ENCODE results near the gene CAMK2D.
"Not testable (repeated sequence)": the region's sequence is repeated elsewhere in the genome, so short reads cannot be mapped to it uniquely, and the experiment has no call there.

CAMK2D gene

DNA sequence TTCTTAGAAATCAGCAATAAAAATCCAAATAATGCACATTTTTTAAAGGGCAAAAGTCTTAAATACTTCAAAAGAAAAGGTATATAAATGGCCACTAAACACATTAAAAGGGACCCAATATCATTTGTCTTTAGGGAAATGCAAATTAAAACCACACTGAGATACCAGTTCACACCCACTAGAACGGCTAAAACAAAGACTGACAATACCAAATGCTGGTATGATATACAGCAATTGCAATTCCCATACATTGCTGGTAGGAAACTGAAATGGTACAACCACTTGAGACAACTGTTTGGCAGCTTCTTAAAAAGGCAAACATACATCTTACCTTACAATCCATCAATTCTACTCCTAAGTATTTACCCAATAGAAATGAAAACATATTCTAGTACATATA, 33.7 kb downstream of the CAMK2D start:
- no peak for DNase-seq

DNA sequence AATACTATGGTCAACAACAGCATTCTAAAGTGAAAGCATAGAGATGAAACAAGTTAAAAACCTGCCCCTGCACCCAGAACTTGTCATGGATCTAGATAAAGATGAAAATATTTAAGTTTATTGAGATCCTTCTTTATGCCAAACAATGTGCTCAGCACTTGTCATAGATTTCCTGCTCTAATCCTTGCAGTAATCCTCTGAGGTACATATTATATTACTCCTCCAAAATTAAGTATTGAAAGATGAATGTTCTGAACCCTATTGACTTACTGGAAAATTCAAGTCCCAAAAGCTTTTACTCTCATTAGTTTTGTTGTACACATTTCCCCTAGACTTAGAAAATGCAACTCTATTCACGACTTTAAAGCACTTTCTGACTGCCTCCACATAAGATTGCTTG, 35.6 kb downstream of the CAMK2D start:
- no peak for DNase-seq

DNA sequence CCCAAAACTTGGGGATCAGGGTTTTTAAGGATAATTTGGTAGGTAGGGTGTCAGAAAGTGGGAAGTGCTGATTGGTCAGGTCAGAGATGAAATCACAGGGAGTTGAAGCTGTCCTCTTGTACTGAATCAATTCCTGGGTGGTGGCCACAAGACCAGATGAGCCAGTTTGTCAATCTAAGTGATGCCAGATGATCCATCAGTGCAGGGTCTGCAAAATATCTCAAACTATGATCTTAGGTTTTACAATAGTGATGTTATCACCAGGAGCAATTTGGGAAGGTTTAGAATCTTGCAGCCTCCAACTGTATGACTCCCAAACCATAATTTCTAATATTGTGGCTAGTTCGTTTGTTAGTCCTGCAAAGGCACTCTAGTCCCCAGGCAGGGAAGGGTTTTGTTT, 43.3 kb downstream of the CAMK2D start:
- no peak for DNase-seq

DNA sequence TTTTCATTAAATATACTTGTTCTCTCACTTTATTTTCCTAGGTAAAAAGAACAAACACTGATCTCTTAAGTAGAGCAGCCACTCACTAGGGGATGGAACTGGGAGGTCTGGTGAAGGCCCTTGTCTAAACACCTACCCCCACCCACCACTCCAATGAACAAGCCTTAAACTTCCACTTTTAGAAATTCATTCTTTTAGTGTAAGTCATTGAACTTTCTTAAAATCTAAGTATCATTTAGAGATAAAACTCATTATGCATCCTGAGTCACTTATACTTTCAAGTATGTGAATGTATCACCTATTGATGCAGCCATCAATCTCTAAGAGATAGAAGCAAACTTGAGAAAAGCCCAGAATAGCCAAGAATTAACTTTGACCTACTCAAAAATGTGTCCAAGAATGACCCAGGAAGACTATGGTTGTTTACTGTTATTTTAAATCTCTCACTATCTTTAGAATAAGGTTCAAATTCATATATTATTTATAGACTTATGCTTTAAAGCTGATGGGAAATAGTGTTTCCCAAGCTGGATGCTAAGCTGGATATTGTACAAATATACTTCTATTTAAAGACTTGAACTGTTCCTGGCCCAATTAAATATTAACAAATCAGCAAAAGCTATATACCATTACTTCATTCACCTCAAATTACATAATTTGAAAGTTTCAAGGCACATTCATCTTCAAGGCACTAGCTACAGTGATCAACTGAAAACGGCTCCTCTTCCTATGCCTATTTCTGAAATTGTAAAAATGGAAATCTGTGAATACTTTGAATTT, 49.5 kb downstream of the CAMK2D start:
- no peak for DNase-seq

DNA sequence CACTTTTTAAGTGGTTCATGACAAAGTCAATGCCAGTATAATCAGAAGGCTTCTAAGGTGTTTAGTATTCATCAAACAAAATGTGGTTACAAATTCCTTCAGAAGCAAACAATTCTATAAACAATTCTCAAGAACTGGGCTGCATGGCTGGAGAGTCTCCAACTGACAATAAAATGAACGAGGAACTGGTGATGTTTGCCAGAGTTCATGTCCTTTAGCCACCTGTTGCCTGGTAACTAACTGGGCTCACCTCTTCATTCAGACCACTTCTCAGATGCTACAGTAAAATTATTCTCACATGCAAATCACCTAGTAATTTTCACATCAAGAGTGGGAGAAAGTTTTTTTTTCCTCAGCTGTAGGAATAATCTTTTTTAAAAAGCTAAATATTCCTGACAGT, 53.3 kb downstream of the CAMK2D start:
- DNase-seq, result no peak

DNA sequence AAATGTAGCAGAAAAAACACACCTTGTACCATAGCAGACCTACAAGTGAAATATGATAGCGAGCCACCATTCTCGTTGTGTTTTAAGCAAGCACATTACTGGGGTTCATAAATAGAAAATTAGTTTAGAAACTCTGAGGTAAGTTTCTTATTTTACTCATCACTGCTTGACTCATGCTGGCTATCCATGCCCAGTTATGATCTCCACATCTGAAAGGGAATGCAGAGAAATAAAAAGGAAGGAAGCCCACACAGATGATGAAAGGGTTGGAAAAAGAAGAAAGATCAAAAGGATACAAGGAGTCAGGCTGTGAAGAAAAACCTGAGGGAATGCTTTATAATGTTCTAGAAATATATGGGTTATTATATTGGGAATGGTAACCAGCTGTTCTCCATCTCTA, 54.5 kb downstream of the CAMK2D start:
- no peak for DNase-seq

DNA sequence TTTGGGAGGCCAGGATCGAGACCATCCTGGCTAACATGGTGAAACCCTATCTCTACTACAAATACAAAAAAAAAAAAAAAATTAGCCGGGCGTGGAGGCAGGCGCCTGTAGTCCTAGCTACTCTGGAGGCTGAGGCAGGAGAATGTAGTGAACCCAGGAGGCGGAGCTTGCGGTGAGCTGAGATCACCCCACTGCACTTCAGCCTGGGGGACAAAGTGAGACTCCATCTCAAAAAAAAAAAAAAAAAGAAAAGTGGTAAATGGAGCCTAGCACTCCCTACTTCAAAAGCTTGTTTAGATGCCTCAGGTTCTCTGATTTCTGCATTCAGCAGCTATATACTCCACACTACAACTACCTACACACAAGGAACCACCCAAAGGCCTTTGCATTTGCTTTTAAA, 56.4 kb downstream of the CAMK2D start:
- DNase-seq, result not testable (repeated sequence)

DNA sequence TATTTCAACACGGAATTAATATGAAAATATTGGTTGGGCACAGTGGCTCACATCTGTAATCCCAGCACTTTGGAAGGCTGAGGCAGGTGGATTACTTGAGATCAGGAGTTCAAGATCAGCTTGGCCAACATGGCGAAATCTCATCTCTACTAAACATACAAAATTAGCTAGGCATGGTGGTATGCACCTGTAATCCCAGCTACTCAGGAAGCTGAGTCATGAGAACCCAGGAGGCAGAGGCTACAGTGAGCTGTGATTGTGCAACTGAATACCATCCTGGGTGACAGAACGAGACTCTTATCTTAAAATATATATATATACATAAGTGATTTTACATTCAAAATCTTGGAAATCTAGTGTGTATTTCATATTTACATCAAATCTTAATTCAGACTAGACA, 58.9 kb downstream of the CAMK2D start:
- DNase-seq, result not testable (repeated sequence)

DNA sequence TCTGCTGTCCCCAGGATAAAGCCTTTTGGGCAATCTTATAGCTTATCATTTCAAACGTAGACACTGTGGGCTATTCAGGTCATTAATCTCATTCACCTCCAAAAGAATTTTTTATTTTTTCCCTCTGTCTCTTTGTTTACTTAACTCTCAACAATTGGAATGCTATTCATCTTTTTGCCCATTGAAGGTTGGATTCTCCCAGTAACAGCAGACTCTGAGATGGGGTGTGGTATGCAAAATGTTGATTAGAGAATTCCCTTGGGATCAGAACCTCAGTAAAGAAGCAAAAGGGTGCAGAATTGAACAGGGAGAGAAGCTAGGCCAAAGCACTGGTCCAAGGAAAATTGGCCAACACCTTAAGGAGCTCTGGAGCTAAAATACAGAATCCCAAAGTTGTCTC, 60.4 kb downstream of the CAMK2D start:
- DNase-seq, result no peak

DNA sequence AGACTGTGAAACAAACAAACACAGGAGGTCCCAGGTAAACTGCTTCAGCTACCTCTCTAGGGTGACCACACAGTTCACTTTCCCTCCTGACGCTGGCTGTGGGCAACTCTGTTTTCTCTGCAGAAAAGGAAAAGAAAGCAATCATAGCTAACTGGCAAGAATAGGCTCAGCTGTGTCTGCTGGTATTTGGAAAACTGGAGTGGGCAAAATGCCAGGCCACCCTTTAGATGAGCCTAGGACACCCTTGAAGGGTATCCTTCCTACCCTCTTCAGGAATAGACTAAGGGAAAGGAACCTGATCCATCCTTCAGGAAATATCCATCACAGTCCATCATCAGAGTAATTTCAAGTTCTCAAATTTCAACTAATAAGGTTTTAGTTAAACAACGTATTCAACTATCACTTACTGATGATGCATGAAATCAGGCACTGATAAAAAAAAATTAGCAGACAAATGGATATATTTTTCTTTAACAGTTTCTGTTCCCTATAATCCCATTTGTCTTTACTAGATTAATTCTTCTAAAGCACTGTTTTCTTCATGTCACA, 60.9 kb downstream of the CAMK2D start:
- DNase-seq, result no peak

DNA sequence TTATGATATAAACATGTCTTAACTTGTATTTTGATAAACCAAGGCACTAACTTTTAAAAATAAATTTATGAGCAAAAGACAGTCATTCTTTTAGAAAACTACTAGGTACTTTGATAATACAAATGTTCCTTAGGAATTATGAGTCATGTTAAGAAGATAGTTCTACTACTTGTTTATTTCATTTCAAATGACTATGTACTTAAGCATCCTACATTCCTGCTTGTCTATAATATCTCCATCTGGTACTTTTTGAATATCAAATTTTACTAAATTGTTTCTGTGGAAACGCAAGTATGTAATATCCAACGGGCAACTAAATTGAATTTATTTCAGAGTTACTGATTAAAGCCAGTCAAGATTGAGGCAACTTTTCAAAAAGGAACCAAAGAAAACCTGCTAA, 61.8 kb downstream of the CAMK2D start:
- no peak for DNase-seq

DNA sequence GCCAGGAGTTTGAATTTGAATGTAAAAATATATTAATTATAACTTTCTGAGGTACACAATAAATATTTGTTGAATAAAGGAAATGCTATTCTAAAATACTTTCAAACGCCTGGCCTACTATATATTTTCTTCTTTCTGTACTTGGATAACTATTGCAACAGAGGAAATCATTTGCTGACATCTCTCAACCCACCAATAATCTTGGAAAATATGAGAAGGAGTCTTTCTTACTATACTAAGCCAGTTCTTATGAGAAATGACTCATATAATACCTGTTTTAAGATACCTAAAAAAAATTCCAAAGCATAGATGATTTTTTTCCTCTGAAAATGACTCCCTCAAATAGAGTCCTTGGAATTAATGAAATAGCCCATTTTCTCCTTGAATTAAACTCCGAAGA, 64.1 kb downstream of the CAMK2D start:
- no peak for DNase-seq

DNA sequence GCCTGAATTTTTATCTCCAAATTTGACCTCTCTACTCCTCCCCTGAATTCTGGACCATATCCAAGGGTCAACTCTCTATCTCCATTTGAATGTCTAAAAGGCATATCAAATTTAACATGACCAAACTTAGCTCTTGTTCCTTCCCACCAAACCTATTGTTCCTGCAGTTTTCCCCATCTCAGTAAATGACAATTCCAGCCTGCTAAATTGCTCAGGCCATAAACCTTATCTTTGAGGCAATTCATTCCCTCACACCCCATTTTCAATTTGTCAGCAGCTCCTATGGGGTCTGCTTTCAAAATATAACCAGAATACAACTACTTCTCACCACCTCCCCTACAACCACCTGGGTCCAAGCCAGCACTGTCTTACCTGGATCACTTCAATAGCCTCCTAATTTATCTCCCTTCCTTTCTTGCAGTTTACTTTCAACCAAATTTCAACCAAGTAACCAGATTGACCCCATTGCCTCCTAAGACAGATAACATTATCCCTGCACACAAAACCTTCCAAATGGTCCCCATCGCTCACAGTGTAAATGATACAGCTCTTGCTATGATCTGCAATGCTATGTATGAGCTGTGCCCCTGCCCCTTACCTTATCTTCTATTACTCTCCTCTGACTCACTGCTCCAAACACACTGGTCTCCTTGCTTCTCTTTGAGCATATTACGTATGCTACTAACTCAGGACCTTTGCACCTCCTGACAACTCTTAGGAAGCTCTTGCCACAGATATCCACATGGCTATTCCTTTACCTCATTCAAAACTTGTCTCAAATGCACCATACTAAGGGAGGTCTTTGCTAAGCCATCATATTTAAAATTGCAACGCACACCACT, 66.0 kb downstream of the CAMK2D start:
- no peak for DNase-seq

DNA sequence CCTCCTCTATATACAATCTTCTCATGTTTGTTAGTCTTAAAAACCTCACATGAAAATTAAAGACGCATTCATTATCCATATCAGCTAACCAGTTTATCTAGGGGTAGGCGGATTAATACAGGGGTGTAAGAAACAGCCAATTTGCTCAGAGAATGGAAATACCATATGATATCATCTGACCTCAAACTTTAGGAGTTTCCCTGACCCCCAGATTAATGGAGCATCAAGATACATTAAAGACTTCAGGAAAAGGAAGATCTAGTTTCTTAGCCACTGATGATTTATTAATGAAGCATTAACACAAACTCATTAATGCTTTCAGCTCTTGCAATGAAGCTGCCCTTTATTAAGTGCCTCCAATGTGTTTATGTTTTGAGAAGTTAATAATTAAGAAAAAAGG, 67.5 kb downstream of the CAMK2D start:
- DNase-seq, result no peak

DNA sequence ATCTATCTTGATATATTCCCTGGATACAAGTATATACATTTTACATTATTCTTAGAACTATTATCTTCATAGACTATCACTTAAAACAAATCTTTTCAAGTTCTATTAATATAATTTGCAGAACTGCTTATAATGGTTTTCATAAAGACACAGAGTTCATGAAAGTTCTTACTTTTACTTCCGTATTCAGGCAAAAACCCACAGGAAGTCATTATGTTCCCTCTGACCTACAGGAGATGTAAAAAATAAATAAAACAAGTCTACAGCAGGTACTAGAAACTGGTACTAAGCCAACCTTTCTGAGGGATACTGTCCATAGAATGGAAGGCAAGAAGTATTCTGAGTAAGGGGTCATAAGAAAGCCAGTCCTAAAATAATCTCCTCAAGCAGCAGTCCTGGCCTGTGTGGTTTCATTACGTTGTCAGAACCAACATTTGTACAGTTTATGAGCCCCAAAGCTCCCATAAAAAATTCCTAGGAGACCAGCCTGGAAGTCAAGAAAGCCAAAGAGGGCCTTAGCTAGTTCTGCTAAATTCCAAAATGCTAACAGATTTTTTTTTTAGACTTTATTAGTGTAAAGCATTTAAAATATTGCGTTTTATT, 68.6 kb downstream of the CAMK2D start:
- no peak for DNase-seq

DNA sequence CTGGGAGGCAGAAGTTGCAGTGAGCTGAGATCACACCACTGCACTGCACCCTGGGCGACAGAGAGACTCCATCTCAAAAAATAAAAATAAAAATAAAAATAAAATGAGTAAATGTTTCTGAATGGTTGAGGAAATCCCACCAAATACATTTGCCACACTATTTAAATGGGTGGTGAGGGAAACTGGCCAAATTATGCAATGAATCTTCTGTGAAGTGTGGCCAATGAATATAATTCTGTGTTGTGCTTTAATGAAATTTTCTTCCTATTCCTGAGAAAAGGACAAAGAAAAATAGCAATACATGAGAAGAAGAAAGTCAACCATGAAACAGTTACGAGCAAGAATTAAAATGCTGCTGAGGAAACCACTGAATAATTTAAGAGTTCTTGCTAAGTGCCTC, 69.9 kb downstream of the CAMK2D start:
- DNase-seq, result no peak

DNA sequence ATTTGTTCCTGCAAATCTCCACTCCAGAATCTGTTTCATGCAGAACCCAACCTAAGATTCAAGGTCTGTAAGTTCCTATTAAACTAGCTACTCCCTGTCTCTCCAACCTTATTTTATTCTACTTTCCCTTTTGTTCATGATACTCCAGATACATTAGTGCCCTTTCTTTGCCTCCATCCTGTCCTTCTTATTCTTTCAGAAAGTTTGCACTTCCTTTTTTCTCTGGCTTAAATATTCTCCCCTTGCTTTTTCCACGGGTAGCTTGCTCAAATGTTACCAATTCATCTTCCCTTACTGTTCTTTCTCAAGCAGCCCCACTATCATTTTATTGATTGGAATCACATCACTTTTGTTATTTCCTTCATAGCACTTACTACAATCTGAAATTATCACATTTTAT, 72.1 kb downstream of the CAMK2D start:
- DNase-seq, result no peak

DNA sequence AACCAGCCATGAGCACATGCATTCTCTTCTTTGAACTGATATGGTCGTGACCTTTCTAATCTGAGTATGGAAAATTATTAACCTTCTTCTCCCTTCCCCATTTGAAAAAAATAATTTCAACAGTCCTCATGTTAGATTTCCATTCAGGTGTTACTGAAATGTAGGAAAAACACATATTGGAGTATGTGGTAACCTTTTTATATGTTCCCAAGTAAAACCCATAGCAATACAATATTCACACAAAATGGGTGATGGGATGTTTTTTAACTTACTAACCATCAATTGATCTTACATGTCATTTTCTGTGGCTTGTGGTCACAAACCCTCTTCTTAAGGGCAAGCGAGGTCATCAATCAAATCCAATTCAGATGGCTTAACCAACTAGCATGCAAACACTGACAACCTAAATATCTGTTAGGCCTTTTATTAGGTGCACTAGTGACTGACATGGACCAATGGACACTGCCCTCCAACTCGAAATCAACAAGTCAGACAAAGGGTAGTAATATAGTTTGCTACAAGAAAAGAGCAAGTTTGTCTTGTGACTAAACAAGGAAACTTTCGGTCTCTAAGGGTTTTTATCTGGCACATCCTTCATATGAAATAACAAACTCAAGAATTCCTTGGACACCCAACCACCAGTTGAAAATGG, 74.3 kb downstream of the CAMK2D start:
- DNase-seq, result no peak

DNA sequence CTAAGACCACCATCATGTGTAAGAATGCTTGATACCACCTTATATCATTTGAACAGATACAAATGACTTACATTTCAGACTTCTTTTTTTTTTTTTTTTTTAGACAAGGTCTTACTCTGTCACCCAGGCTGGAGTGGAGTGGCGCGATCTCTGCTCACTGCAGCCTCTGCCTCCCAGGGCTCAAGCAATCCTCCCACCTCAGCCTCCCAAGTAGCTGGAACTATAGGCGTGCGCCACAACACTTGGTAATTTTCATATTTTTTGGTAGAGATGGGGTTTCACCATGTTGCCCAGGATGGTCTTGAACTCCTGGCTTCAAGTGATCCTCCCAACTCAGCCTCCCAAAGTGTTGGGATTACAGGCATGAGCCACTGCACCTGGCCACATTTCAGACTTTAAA, 76.4 kb downstream of the CAMK2D start:
- not testable (repeated sequence) for DNase-seq

DNA sequence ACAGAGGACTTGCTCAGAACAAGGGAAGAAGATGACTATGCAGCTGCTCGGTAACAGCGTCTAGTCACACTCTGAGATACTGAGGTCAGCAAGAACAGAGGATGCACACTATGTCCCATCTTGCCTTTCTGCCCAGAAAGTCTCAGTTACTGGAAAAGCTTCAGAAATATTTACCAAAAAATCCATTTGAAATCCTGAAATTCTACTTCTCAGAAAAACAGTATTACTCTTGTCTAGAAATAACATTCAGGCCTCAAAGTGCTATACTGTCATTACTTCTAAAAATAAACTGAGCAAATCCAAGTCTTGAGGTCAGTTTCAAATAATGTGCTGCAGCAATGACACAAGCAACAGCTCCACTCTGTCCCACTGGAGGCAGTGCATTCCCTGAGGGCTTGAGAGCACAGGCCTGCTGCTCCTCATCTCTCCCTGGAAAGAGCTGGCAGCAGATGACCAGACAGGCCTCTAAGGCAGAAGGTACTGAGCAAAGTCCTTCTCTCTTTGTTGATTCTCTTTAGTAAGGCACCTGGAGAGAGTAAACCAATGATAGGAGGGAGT, 76.9 kb downstream of the CAMK2D start:
- no peak for DNase-seq

DNA sequence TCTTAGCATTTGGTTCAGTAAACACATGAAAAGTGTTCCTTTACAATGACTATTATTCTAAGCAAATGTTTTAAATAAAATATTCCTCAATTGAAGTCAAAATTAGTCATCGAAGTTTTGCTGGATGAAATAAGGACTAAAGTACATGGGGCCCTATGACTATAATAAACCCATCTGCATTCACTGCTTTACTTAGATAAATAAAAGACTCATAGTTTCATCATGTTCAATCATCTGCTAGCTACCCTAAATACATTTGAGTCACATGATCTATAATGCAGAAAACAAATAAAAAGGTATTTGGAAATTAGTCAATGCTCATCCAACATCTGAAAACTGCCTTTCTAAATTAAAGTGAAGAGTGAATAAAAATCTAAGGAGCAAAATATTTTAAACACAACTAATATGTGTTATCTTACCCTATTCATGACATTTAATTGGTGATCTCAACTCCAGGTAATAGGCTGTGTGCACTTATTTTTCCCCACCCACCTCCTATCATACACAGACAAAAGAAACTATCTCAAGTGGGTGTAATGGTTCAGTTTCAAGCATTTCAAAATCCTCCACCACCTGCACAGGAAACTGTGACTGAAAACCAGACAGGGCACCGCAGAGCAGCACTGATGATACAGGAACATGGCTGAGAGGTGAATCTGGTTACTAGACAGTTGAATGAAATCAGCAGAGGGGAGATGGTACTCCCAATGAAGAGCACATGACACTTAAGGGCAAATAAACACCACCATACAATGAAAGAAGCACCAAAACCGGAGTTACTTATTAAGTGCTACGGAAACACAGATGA, 78.6 kb downstream of the CAMK2D start:
- DNase-seq, result no peak

DNA sequence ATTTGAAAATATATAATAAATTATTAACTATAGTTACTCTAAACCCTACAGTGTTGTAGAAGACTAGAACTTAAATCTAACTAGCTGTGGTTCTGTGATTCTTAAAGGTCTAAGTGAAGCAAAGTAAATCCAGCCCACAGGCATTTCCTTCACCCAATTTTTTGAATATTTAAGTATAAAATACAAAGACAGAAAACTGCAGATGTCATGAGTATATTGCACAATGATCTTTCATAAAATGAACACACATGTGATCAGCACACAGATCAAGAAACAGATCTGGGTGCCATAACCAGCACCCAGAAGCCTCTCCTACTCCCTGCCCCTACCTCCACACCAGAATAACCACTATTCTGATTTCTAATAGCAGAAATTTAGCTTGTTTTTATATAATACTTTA, 82.9 kb downstream of the CAMK2D start:
- DNase-seq, result no peak
